GM23338 (cell line): ENCODE data around the gene FOXB2. TPM values are rescaled to one million over a fixed set of nuclear protein-coding genes. Genes with fewer than 3 reads are reported as not detected.
A peak's percentile ranks its signal among the peaks of the same experiment; 100 is the strongest.

ENCODE experiments used
- ATAC-seq: fragments of 200-7000 bp; cut with Tn5 transposase; 3 replicates; pipeline ENCODE4 v1.9.1; 2020
- DNase-seq: peaks from one replicate; pipeline ENCODE4 v3.0.0-alpha.2; 2015; ENCODE audit warnings: low spot score
- H2AFZ ChIP-seq: fragments of 200-600 bp; sonication (generic); 2 replicates; pipeline ENCODE4 v1.8.0; 2016; ENCODE audit warnings: antibody characterized with exemption, mild to moderate bottlenecking, moderate library complexity
- H3F3A ChIP-seq: fragments of 200-600 bp; sonication (generic); replicated peaks from 2 replicates; pipeline ENCODE4 v1.8.0; 2017; ENCODE audit warnings: antibody characterized with exemption, mixed run types, low read depth
- H3K27ac ChIP-seq: fragments of 200-600 bp; sonication (generic); 2 replicates; pipeline ENCODE4 v1.6.1; 2016; ENCODE audit warnings: low read depth
- H3K27me3 ChIP-seq: fragments of 200-600 bp; sonication (generic); 2 replicates; pipeline ENCODE4 v1.8.0; 2016; ENCODE audit warnings: mild to moderate bottlenecking, mixed run types, moderate library complexity; ENCODE audit not compliant: insufficient read depth
- H3K36me3 ChIP-seq: fragments of 200-600 bp; sonication (generic); 2 replicates; pipeline ENCODE4 v1.8.0; 2016; ENCODE audit warnings: mild to moderate bottlenecking; ENCODE audit not compliant: insufficient read depth
- H3K4me1 ChIP-seq: fragments of 200-600 bp; sonication (generic); 2 replicates; pipeline ENCODE4 v1.8.0; 2016; ENCODE audit warnings: mild to moderate bottlenecking, moderate library complexity; ENCODE audit not compliant: insufficient read depth
- H3K4me2 ChIP-seq: fragments of 200-600 bp; sonication (generic); 2 replicates; pipeline ENCODE4 v1.7.1; 2017; ENCODE audit warnings: mixed run types
- H3K4me3 ChIP-seq: fragments of 200-600 bp; sonication (generic); 2 replicates; pipeline ENCODE4 v1.6.1; 2016; ENCODE audit warnings: mixed run types
- H3K79me2 ChIP-seq: fragments of 200-600 bp; sonication (generic); replicated peaks from 2 replicates; pipeline ENCODE4 v1.8.0; 2017; ENCODE audit warnings: mild to moderate bottlenecking; ENCODE audit not compliant: insufficient read depth
- H3K9me2 ChIP-seq: fragments of 200-600 bp; sonication (generic); 2 replicates; pipeline ENCODE4 v1.8.0; 2017; ENCODE audit not compliant: insufficient read depth
- H4K20me1 ChIP-seq: fragments of 200-600 bp; sonication (generic); replicated peaks from 2 replicates; pipeline ENCODE4 v1.8.0; 2017; ENCODE audit warnings: mild to moderate bottlenecking; ENCODE audit not compliant: insufficient read depth
- H3K27ac Mint-ChIP-seq: 2 replicates; pipeline ENCODE4 v1.8.0; 2020; ENCODE audit warnings: inconsistent platforms, mild to moderate bottlenecking, moderate library complexity, mixed read lengths
- H3K27me3 Mint-ChIP-seq: 3 replicates; pipeline ENCODE4 v1.8.0; 2022; ENCODE audit warnings: low read depth, mild to moderate bottlenecking, moderate library complexity, mixed read lengths, inconsistent platforms; ENCODE audit not compliant: insufficient read depth, poor library complexity
- H3K36me3 Mint-ChIP-seq: 3 replicates; pipeline ENCODE4 v1.8.0; 2021; ENCODE audit warnings: low read depth, mild to moderate bottlenecking, inconsistent platforms, moderate library complexity, mixed read lengths
- H3K4me1 Mint-ChIP-seq: 3 replicates; pipeline ENCODE4 v1.8.0; 2020; ENCODE audit warnings: mild to moderate bottlenecking, inconsistent platforms, mixed read lengths
- H3K4me3 Mint-ChIP-seq: 3 replicates; pipeline ENCODE4 v1.8.0; 2021; ENCODE audit warnings: moderate library complexity, mild to moderate bottlenecking, inconsistent platforms, mixed read lengths
- H3K9me3 Mint-ChIP-seq: 3 replicates; pipeline ENCODE4 v1.8.0; 2020; ENCODE audit warnings: moderate library complexity, mild to moderate bottlenecking, inconsistent platforms, mixed read lengths
- CTCF ChIP-seq, 2 experiments: fragments of 200-600 bp in 1 of 2; sonication (generic) in 1 of 2; conservative IDR thresholded peaks; 2 replicates each; pipeline versions ENCODE4 v1.5.1 to v1.6.1; 2016 to 2017; ENCODE audit warnings: antibody characterized with exemption in 2 of 2, low read depth in 2 of 2, mild to moderate bottlenecking in 2 of 2, moderate library complexity in 1 of 2
- ETS1 ChIP-seq: IDR thresholded peaks from 2 replicates; pipeline ENCODE4 v1.6.1; 2016; ENCODE audit warnings: antibody characterized with exemption
- EZH2 ChIP-seq: fragments of 200-600 bp; sonication (generic); IDR thresholded peaks from one replicate; pipeline ENCODE4 v1.8.0; 2017; ENCODE audit warnings: antibody characterized with exemption, mild to moderate bottlenecking, low read depth; ENCODE audit not compliant: unreplicated experiment
- JUNB ChIP-seq: IDR thresholded peaks from one replicate; pipeline ENCODE4 v1.6.1; 2016; ENCODE audit warnings: antibody characterized with exemption; ENCODE audit not compliant: unreplicated experiment
- NANOG ChIP-seq: IDR thresholded peaks from 2 replicates; pipeline ENCODE4 v1.6.1; 2016; ENCODE audit warnings: antibody characterized with exemption, borderline replicate concordance
- REST ChIP-seq: IDR thresholded peaks from one replicate; pipeline ENCODE4 v1.6.1; 2018; ENCODE audit warnings: antibody characterized with exemption; ENCODE audit not compliant: unreplicated experiment
- STAT1 ChIP-seq: IDR thresholded peaks from one replicate; pipeline ENCODE4 v1.6.1; 2016; ENCODE audit warnings: antibody characterized with exemption; ENCODE audit not compliant: unreplicated experiment
- ZNF114 ChIP-seq: fragments of 250-450 bp; sonication (Bioruptor Pico); IDR thresholded peaks from 2 replicates; pipeline ENCODE4 v1.5.0; 2020; ENCODE audit warnings: mild to moderate bottlenecking, moderate library complexity
- ZNF331 ChIP-seq: fragments of 250-450 bp; sonication (Bioruptor Pico); IDR thresholded peaks from 2 replicates; pipeline ENCODE4 v1.5.0; 2020; ENCODE audit warnings: low read depth, mild to moderate bottlenecking, moderate library complexity
- polyA plus RNA-seq: library from polyadenylated mRNA; unstranded; fragments of >200 nt; fragmentation: Nextera tagmentation; extraction: Ambion mirVana; gene quantifications from 2 replicates; pipeline ENCODE4 v1.2.1, GENCODE V29; 2016
- total RNA-seq: library from RNA; depleted of rRNA; stranded (reverse); fragments of >200 nt; shearing (Covaris generic); gene quantifications from 2 replicates; pipeline ENCODE4 v1.2.3, GENCODE V29; 2014

FOXB2 gene
- total and polyA plus RNA-seq, 2 experiments from 2014 or later: not detected

GRCh38 chr9:77021291-77021894, 1.9 kb downstream of the FOXB2 start:
- H3K4me1 Mint-ChIP-seq: peaks cover 62% of the 10 kb centered on the region
- peak overlapping the region; percentile 49 for H3K4me3 ChIP-seq
- H3K4me3 Mint-ChIP-seq: peak overlapping the region; percentile 46; the same call in 2 of the 3 replicates
- no peak overlapping the region for H2AFZ ChIP-seq
- H4K20me1 ChIP-seq: no peaks in the 10 kb centered on the region
- H3K4me1 ChIP-seq: peaks cover 71% of the 10 kb centered on the region
- no peaks in the 10 kb centered on the region for H3K9me2 ChIP-seq
- H3K27me3 ChIP-seq: peaks cover 98% of the 10 kb centered on the region
- H3K36me3 ChIP-seq: no peaks in the 10 kb centered on the region
- peak overlapping the region; percentile 76 for H3K4me2 ChIP-seq
- peaks cover 46% of the 10 kb centered on the region for H3F3A ChIP-seq
- no peak overlapping the region for H3K27ac Mint-ChIP-seq
- TF ChIP-seq EZH2 (peak; percentile 88), REST (no peak)
- ATAC-seq (no peak), DNase-seq (no peak)
- H3K27ac ChIP-seq: no peak overlapping the region
- no peaks in the 10 kb centered on the region for H3K79me2 ChIP-seq
- peaks cover 5% of the 10 kb centered on the region for H3K36me3 Mint-ChIP-seq
- peaks cover 9% of the 10 kb centered on the region for H3K9me3 Mint-ChIP-seq
- H3K27me3 Mint-ChIP-seq: peaks cover 90% of the 10 kb centered on the region

GRCh38 chr9:77021922-77022782, 2.7 kb downstream of the FOXB2 start:
- no peaks in the 10 kb centered on the region for H3K79me2 ChIP-seq
- peaks cover 91% of the 10 kb centered on the region for H3K27me3 ChIP-seq
- H3K4me2 ChIP-seq: peak overlapping the region; percentile 76
- no peaks in the 10 kb centered on the region for H3K36me3 ChIP-seq
- DNase-seq: peak; percentile 53
- Mint-ChIP-seq H3K27ac (no peak overlapping the region), H3K27me3 (peaks cover 84% of the 10 kb centered on the region), H3K4me3 (peak overlapping the region; percentile 64), H3K9me3 (peaks cover 9% of the 10 kb centered on the region), H3K4me1 (peaks cover 54% of the 10 kb centered on the region), H3K36me3 (peaks cover 5% of the 10 kb centered on the region)
- peaks cover 40% of the 10 kb centered on the region for H3F3A ChIP-seq
- no peaks in the 10 kb centered on the region for H3K9me2 ChIP-seq
- H3K27ac ChIP-seq: no peak overlapping the region
- peak overlapping the region; percentile 49 for H3K4me3 ChIP-seq
- no peaks in the 10 kb centered on the region for H4K20me1 ChIP-seq
- H3K4me1 ChIP-seq: peaks cover 64% of the 10 kb centered on the region
- no peak overlapping the region for H2AFZ ChIP-seq
- no peak for ATAC-seq
- TF ChIP-seq CTCF (conservative IDR thresholded peaks at IDR 0.05; ENCODE audit: low read depth in 2 of 2) (no peak), EZH2 (peak; percentile 29), ZNF114 (CRISPR knock-in tag) (no peak), STAT1 (no peak), JUNB (no peak), ETS1 (no peak), REST (no peak), ZNF331 (CRISPR knock-in tag) (no peak), NANOG (no peak)
